Small intestine (tissue), 7 donors: ENCODE data around the gene CD37. TPM values are rescaled to one million over a fixed set of nuclear protein-coding genes. Genes with fewer than 3 reads are reported as not detected.

Source experiments
- DNase-seq, 2 donors: peaks; one replicate each; pipeline versions ENCODE4 v3.0.0 to v3.0.0-alpha.2; 2013
- FAIRE-seq: peaks from 2 replicates; lab custom pipeline; 2012; peaks lifted over from hg19 to GRCh38; lab: Jason Lieb, UNC
- H3K27ac ChIP-seq, 3 donors: one replicate each; pipeline ENCODE4 v1.5.1; 2013; ENCODE audit warnings: low read length in 2 of 3, mild to moderate bottlenecking in 2 of 3, control low read depth in 1 of 3, inconsistent platforms in 1 of 3, low read depth in 1 of 3, moderate library complexity in 1 of 3
- H3K27me3 ChIP-seq, 3 donors: one replicate each; pipeline ENCODE4 v1.6.1; 2013; ENCODE audit warnings: low read length in 3 of 3, inconsistent platforms in 1 of 3; ENCODE audit not compliant: control insufficient read depth in 3 of 3, insufficient read depth in 3 of 3
- H3K36me3 ChIP-seq, 3 donors: one replicate each; pipeline ENCODE4 v1.6.1; 2013; ENCODE audit warnings: low read length in 3 of 3, inconsistent platforms in 1 of 3, low read depth in 1 of 3, mild to moderate bottlenecking in 1 of 3, moderate library complexity in 1 of 3; ENCODE audit not compliant: control insufficient read depth in 3 of 3, insufficient read depth in 2 of 3
- H3K4me1 ChIP-seq, 3 donors: one replicate each; pipeline ENCODE4 v1.6.1; 2013; ENCODE audit warnings: low read length in 2 of 3, inconsistent platforms in 1 of 3, low read depth in 1 of 3, mild to moderate bottlenecking in 1 of 3, moderate library complexity in 1 of 3; ENCODE audit not compliant: control insufficient read depth in 3 of 3, insufficient read depth in 2 of 3
- H3K4me3 ChIP-seq, 3 donors: one replicate each; pipeline ENCODE4 v1.5.1; 2013; ENCODE audit warnings: low read length in 3 of 3, control low read depth in 1 of 3, inconsistent platforms in 1 of 3, low read depth in 1 of 3, mild to moderate bottlenecking in 1 of 3, moderate library complexity in 1 of 3
- H3K9me3 ChIP-seq, 2 donors: one replicate each; pipeline ENCODE4 v1.6.1; 2013; ENCODE audit warnings: low read depth in 1 of 2, low read length in 1 of 2; ENCODE audit not compliant: control insufficient read depth in 2 of 2, insufficient read depth in 1 of 2
- WGBS, 3 donors: extraction: QIAGEN DNeasy Blood & Tissue Kit; methylation state at CpG; one replicate each; pipeline ENCODE4 v1.1.7; 2013; 5-methylcytosine and 5-hydroxymethylcytosine counted together
- polyA plus RNA-seq, 4 donors: library from polyadenylated mRNA; stranded (reverse) in 3 of 4; unstranded in 1 of 4; fragments of 200-250 nt in 3 of 4; fragments of 120-200 nt in 1 of 4; gene quantifications; one replicate each; pipeline versions ENCODE4 v1.2.1 to v1.2.3, GENCODE V29; 2013
- donor health status: healthy with polysubstance abuse.
- donor health status: control.
- donor health status: control.
- donor health status: Bipolar disorder and iron deficiency.
- donor health status: healthy.

CD37 gene
- polyA plus RNA-seq, 4 donors, result 2.7 to 11.6 (median 6.9) TPM

DNA sequence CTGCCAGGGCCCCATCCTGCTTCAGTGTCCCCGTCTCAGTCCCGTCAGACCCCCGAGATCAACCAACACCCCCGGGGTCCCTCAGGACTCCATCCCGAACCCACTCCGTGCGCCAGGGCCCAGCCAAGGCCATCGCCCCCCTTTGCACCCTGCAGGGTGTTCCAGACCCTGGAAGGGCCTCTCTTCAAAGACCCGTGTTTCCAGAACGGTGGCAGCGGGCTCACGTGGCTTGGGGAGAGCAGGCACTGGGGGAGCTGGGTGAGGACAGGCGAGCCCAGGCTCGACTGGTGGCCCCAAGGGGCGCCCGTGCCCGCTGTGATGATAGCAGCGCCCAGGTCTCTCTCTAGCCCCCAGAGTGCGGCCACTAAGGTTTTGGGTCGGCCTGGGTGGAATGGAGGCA is 54.2 kb downstream of the CD37 start:
- Histone ChIP-seq H3K9me3 (peaks cover 0 to 3% of the 10 kb centered on the region in 2 donors), H3K4me3 (no peak overlapping the region), H3K27ac (no peak overlapping the region), H3K27me3 (peaks cover 0 to 17% (median 0%) of the 10 kb centered on the region in 3 donors), H3K36me3 (no peaks in the 10 kb centered on the region), H3K4me1 (no peaks in the 10 kb centered on the region)
- DNase-seq, result no peak
- 83 to 90% (median 89%) methylated on average over 20 of the region's 20 CpGs for WGBS, 3 donors
- no peak for FAIRE-seq

Other genes with a start within 250 kb of the CD37 start
- gene SNRNP70, start 250.0 kb upstream of the CD37 start, polyA plus RNA-seq, result 100 to 1,000 TPM; 159 to 237 (median 223) TPM
- 10 to 100 TPM in 2 of 4 donors, 1 to 10 TPM in 2; 7.7 to 21.9 (median 14.5) TPM for gene LIN7B, start 221.0 kb upstream of the CD37 start, polyA plus RNA-seq
- 1 to 10 TPM; 1.4 to 7.6 (median 4.4) TPM for gene C19orf73, start 216.3 kb upstream of the CD37 start, polyA plus RNA-seq
- gene PPFIA3, start 215.9 kb upstream of the CD37 start, polyA plus RNA-seq, result 10 to 100 TPM in 3 of 4 donors, 1 to 10 TPM in 1; 2.8 to 48.6 (median 30.1) TPM
- 1 to 10 TPM in 3 of 4 donors, under 1 TPM in 1; 0.67 to 2.6 (median 2.0) TPM for gene HRC, start 180.0 kb upstream of the CD37 start, polyA plus RNA-seq
- 100 to 1,000 TPM in 2 of 4 donors, 10 to 100 TPM in 2; 15.8 to 298 (median 92.6) TPM for gene TRPM4, start 177.6 kb upstream of the CD37 start, polyA plus RNA-seq
- gene SLC6A16, start 10.2 kb upstream of the CD37 start, polyA plus RNA-seq, result 1 to 10 TPM in 1 of 4 donors, under 1 TPM in 2, not detected in 1; 0.27 to 1.4 (median 0.34) TPM
- 10 to 100 TPM in 2 of 4 donors, 1 to 10 TPM in 2; 1.8 to 17.2 (median 8.8) TPM for gene TEAD2, start 27.0 kb downstream of the CD37 start, polyA plus RNA-seq
- under 1 TPM in 2 of 4 donors, not detected in 2; 0.19 to 0.66 TPM for gene DKKL1, start 28.5 kb downstream of the CD37 start, polyA plus RNA-seq
- gene KASH5, start 52.8 kb downstream of the CD37 start, polyA plus RNA-seq, result not detected
- gene PTH2, start 88.0 kb downstream of the CD37 start, polyA plus RNA-seq, result not detected
- gene GFY, start 90.0 kb downstream of the CD37 start, polyA plus RNA-seq, result not detected
- 1 to 10 TPM in 1 of 4 donors, under 1 TPM in 3; 0.09 to 1.1 (median 0.25) TPM for gene SLC17A7, start 106.1 kb downstream of the CD37 start, polyA plus RNA-seq
- 100 to 1,000 TPM in 1 of 4 donors, 10 to 100 TPM in 3; 81.1 to 115 (median 89.6) TPM for gene PIH1D1, start 116.4 kb downstream of the CD37 start, polyA plus RNA-seq
- gene ALDH16A1, start 117.8 kb downstream of the CD37 start, polyA plus RNA-seq, result 100 to 1,000 TPM in 2 of 4 donors, 10 to 100 TPM in 2; 26.3 to 130 (median 83.6) TPM
- gene FLT3LG, start 138.8 kb downstream of the CD37 start, polyA plus RNA-seq, result 1 to 10 TPM; 4.9 to 10.0 (median 8.2) TPM
- gene RPL13A, start 152.2 kb downstream of the CD37 start, polyA plus RNA-seq, result 1,000 to 10,000 TPM; 2,350 to 5,026 (median 3,831) TPM
- 1,000 to 10,000 TPM; 2,854 to 5,067 (median 4,011) TPM for gene RPS11, start 161.0 kb downstream of the CD37 start, polyA plus RNA-seq
- gene FCGRT, start 177.3 kb downstream of the CD37 start, polyA plus RNA-seq, result 100 to 1,000 TPM; 354 to 583 (median 513) TPM
- gene RCN3, start 192.6 kb downstream of the CD37 start, polyA plus RNA-seq, result 100 to 1,000 TPM in 2 of 4 donors, 10 to 100 TPM in 2; 38.0 to 687 (median 248) TPM
- gene NOSIP, start 245.2 kb downstream of the CD37 start, polyA plus RNA-seq, result 100 to 1,000 TPM in 3 of 4 donors, 10 to 100 TPM in 1; 51.8 to 181 (median 134) TPM
- 10 to 100 TPM; 14.2 to 23.7 (median 18.0) TPM for gene PRRG2, start 245.9 kb downstream of the CD37 start, polyA plus RNA-seq